Ectodermal cell (in vitro differentiated cells): ENCODE measurements around the gene XYLT2. TPM values are rescaled to one million over a fixed set of nuclear protein-coding genes. Genes with fewer than 3 reads are reported as not detected.
"Not testable (repeated sequence)": the region's sequence is repeated elsewhere in the genome, so short reads cannot be mapped to it uniquely, and the experiment has no call there.

Source experiments
- H3K27ac ChIP-seq: 2 replicates; pipeline ENCODE4 v1.7.0; 2013; ENCODE audit warnings: mild to moderate bottlenecking, low read depth, low read length; ENCODE audit not compliant: insufficient read depth, poor library complexity, severe bottlenecking
- H3K27me3 ChIP-seq: 2 replicates; pipeline ENCODE4 v1.7.0; 2013; ENCODE audit warnings: mild to moderate bottlenecking, low read length; ENCODE audit not compliant: insufficient read depth, control insufficient read depth, poor library complexity, severe bottlenecking
- H3K36me3 ChIP-seq: one replicate; pipeline ENCODE4 v1.7.0; 2013; ENCODE audit warnings: low read length; ENCODE audit not compliant: control insufficient read depth, insufficient read depth
- H3K4me1 ChIP-seq: one replicate; pipeline ENCODE4 v1.7.0; 2013; ENCODE audit warnings: low read length; ENCODE audit not compliant: control insufficient read depth, insufficient read depth
- H3K4me3 ChIP-seq: 2 replicates; pipeline ENCODE4 v1.7.0; 2013; ENCODE audit warnings: low read depth, low read length, control low read depth; ENCODE audit not compliant: insufficient read depth
- H3K9me3 ChIP-seq: 2 replicates; pipeline ENCODE4 v1.7.0; 2013; ENCODE audit warnings: mild to moderate bottlenecking, low read length, moderate library complexity; ENCODE audit not compliant: control insufficient read depth
- WGBS, 2 experiments: methylation state at CpG; one replicate each; pipeline ENCODE4 v1.1.7; 2013; ENCODE audit warnings: missing lambda C conversion rate in 2 of 2; 5-methylcytosine and 5-hydroxymethylcytosine counted together
- polyA plus RNA-seq, 4 experiments: library from polyadenylated mRNA; stranded (reverse); fragments of 50-300 nt; gene quantifications; one replicate each; pipeline ENCODE4 v1.2.3, GENCODE V29; 2013

XYLT2 gene
- 22.2 TPM for polyA plus RNA-seq (2013, experiment 1 of 4)
- 19.7 TPM for polyA plus RNA-seq (2013, experiment 2 of 4)
- 15.3 TPM for polyA plus RNA-seq (2013, experiment 3 of 4)
- polyA plus RNA-seq (2013, experiment 4 of 4): 17.6 TPM

GRCh38 chr17:50345432-50346312 is at the start of gene XYLT2:
Gene XYLT2, plus strand, starts transcription at chr17:50346126. Its CDS starts 15 bp downstream, at chr17:50346141.
- H3K27me3 ChIP-seq: peaks cover 16% of the 10 kb centered on the region
- peaks cover 18% of the 10 kb centered on the region for H3K4me1 ChIP-seq
- H3K27ac ChIP-seq: no peak within 1 kb of the TSS
- peak within 1 kb of the TSS; percentile 60 for H3K4me3 ChIP-seq
- H3K9me3 ChIP-seq: no peaks in the 10 kb centered on the region
- H3K36me3 ChIP-seq: no peaks in the 10 kb centered on the region
- 4% methylated on average over 87 of the region's 87 CpGs for WGBS, 2 experiments

- Histone ChIP-seq H3K36me3 (no peaks in the 10 kb centered on the region), H3K4me1 (no peaks in the 10 kb centered on the region), H3K4me3 (no peak overlapping the region), H3K27me3 (no peaks in the 10 kb centered on the region), H3K27ac (no peak overlapping the region), H3K9me3 (no peaks in the 10 kb centered on the region)
- 22 to 23% methylated on average over 7 of the region's 7 CpGs for WGBS, 2 experiments
These were observed 48.5 kb upstream of the XYLT2 start for GRCh38 chr17:50297407-50297865.

GRCh38 chr17:50298018-50298417 is 47.9 kb upstream of the XYLT2 start:
- H3K27me3 ChIP-seq: no peaks in the 10 kb centered on the region
- no peaks in the 10 kb centered on the region for H3K36me3 ChIP-seq
- 82 to 86% methylated on average over 11 of the region's 11 CpGs for WGBS, 2 experiments
- no peaks in the 10 kb centered on the region for H3K9me3 ChIP-seq
- no peak overlapping the region for H3K27ac ChIP-seq
- no peaks in the 10 kb centered on the region for H3K4me1 ChIP-seq
- no peak overlapping the region for H3K4me3 ChIP-seq

GRCh38 chr17:50299776-50300175 is 46.1 kb upstream of the XYLT2 start:
- Histone ChIP-seq H3K4me1 (peaks cover 2% of the 10 kb centered on the region), H3K27ac (no peak overlapping the region), H3K4me3 (no peak overlapping the region), H3K9me3 (no peaks in the 10 kb centered on the region), H3K27me3 (no peaks in the 10 kb centered on the region), H3K36me3 (no peaks in the 10 kb centered on the region)
- WGBS, 2 experiments: 84 to 88% methylated on average over 3 of the region's 3 CpGs

GRCh38 chr17:50300824-50301223 is 45.1 kb upstream of the XYLT2 start:
- H3K4me1 ChIP-seq, H3K27me3 ChIP-seq, H3K9me3 ChIP-seq, H3K36me3 ChIP-seq, H3K27ac ChIP-seq, H3K4me3 ChIP-seq: not testable (repeated sequence)
- 75 to 81% methylated on average over 1 of the region's 1 CpG for WGBS, 2 experiments

- no peak overlapping the region for H3K27ac ChIP-seq
- 93 to 94% methylated on average over 9 of the region's 9 CpGs for WGBS, 2 experiments
- H3K36me3 ChIP-seq: no peaks in the 10 kb centered on the region
- peaks cover 9% of the 10 kb centered on the region for H3K4me1 ChIP-seq
- H3K9me3 ChIP-seq: no peaks in the 10 kb centered on the region
- H3K4me3 ChIP-seq: no peak overlapping the region
- H3K27me3 ChIP-seq: no peaks in the 10 kb centered on the region
These were observed 43.9 kb upstream of the XYLT2 start for GRCh38 chr17:50301891-50302584.

- Histone ChIP-seq H3K4me1 (peaks cover 9% of the 10 kb centered on the region), H3K27me3 (no peaks in the 10 kb centered on the region), H3K27ac (no peak overlapping the region), H3K36me3 (no peaks in the 10 kb centered on the region), H3K4me3 (no peak overlapping the region), H3K9me3 (no peaks in the 10 kb centered on the region)
- 68 to 72% methylated on average over 11 of the region's 11 CpGs for WGBS, 2 experiments
These were observed 42.9 kb upstream of the XYLT2 start for GRCh38 chr17:50303051-50303450.

- WGBS, 2 experiments: 51 to 58% methylated on average over 3 to 4 of the region's 4 CpGs
- no peak overlapping the region for H3K4me3 ChIP-seq
- H3K27me3 ChIP-seq: no peaks in the 10 kb centered on the region
- H3K27ac ChIP-seq: no peak overlapping the region
- H3K9me3 ChIP-seq: no peaks in the 10 kb centered on the region
- H3K4me1 ChIP-seq: peaks cover 9% of the 10 kb centered on the region
- no peaks in the 10 kb centered on the region for H3K36me3 ChIP-seq
These were observed 42.3 kb upstream of the XYLT2 start for GRCh38 chr17:50303596-50303995.

GRCh38 chr17:50304781-50305404 is 41.0 kb upstream of the XYLT2 start:
- H3K9me3 ChIP-seq: no peaks in the 10 kb centered on the region
- no peaks in the 10 kb centered on the region for H3K36me3 ChIP-seq
- H3K4me3 ChIP-seq: no peak overlapping the region
- WGBS, 2 experiments: 41 to 52% methylated on average over 7 of the region's 7 CpGs
- no peaks in the 10 kb centered on the region for H3K27me3 ChIP-seq
- H3K27ac ChIP-seq: no peak overlapping the region
- peaks cover 9% of the 10 kb centered on the region for H3K4me1 ChIP-seq

GRCh38 chr17:50307654-50308053 is 38.3 kb upstream of the XYLT2 start:
- Histone ChIP-seq H3K27me3 (no peaks in the 10 kb centered on the region), H3K9me3 (no peaks in the 10 kb centered on the region), H3K27ac (no peak overlapping the region), H3K36me3 (no peaks in the 10 kb centered on the region), H3K4me1 (peaks cover 9% of the 10 kb centered on the region), H3K4me3 (no peak overlapping the region)
- WGBS, 2 experiments: 92 to 93% methylated on average over 4 of the region's 4 CpGs
